Fibroblast of peridontal ligament (primary cell): Measurements from ENCODE around the gene TNFRSF12A.
A peak's percentile ranks its signal among the peaks of the same experiment; 100 is the strongest.

Experiments
- DNase-seq: peaks from one replicate; pipeline ENCODE4 v3.0.0-alpha.2; 2010; ENCODE audit errors: extremely low read depth

Gene TNFRSF12A, protein sequence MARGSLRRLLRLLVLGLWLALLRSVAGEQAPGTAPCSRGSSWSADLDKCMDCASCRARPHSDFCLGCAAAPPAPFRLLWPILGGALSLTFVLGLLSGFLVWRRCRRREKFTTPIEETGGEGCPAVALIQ

DNA sequence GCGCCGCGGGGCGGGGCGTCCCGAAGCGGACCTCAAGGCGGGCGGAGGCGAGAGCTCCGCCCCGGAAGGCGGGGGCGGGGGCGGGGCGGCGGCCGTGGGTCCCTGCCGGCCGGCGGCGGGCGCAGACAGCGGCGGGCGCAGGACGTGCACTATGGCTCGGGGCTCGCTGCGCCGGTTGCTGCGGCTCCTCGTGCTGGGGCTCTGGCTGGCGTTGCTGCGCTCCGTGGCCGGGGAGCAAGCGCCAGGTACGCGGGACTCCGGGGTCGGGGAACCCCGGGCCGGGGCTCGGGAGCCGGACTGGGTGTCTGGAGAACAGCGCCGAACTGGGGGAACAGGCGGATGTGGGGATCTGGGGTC, at the start of gene TNFRSF12A:
TSS of gene TNFRSF12A (plus strand) at position 122 of the 357 bp plus-strand sequence. CDS start at position 152, 30 bp downstream.
- DNase-seq: peak; percentile 39

GRCh38 chr16:2970563-2970962, 49.6 kb upstream of the TNFRSF12A start:
- no peak for DNase-seq

DNA sequence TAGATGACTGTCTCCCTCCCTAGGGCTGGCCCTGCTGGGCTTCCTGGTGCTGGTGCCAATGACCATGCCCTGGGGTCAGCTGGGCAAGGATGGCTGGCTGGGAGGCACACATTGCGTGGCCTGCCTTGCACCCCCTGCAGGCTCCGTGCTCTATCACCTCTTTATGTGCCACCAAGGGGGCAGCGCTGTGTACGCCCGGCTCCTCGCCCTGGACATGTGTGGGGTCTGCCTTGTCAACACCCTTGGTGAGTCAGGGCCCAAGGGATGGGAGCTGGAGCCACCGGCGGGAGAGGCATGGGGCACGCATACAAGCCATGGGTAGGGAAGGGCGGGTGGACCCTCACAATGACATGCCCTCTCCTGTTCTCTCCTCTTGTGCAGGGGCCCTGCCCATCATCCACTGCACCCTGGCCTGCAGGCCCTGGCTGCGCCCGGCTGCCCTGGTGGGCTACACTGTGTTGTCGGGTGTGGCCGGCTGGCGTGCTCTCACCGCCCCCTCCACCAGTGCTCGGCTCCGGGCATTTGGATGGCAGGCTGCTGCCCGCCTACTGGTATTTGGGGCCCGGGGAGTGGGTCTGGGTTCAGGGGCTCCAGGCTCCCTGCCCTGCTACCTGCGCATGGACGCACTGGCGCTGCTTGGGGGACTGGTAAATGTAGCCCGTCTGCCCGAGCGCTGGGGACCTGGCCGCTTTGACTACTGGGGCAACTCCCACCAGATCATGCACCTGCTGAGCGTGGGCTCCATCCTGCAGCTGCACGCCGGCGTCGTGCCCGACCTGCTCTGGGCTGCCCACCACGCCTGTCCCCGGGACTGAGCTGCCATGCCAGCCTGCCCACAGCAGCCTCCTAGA, 48.8 kb upstream of the TNFRSF12A start:
- DNase-seq: no peak

- no peak for DNase-seq
Measured at GRCh38 chr16:2971985-2972784, 48.0 kb upstream of the TNFRSF12A start.

- DNase-seq: no peak
Measured at GRCh38 chr16:2973093-2973492, 47.1 kb upstream of the TNFRSF12A start.

DNA sequence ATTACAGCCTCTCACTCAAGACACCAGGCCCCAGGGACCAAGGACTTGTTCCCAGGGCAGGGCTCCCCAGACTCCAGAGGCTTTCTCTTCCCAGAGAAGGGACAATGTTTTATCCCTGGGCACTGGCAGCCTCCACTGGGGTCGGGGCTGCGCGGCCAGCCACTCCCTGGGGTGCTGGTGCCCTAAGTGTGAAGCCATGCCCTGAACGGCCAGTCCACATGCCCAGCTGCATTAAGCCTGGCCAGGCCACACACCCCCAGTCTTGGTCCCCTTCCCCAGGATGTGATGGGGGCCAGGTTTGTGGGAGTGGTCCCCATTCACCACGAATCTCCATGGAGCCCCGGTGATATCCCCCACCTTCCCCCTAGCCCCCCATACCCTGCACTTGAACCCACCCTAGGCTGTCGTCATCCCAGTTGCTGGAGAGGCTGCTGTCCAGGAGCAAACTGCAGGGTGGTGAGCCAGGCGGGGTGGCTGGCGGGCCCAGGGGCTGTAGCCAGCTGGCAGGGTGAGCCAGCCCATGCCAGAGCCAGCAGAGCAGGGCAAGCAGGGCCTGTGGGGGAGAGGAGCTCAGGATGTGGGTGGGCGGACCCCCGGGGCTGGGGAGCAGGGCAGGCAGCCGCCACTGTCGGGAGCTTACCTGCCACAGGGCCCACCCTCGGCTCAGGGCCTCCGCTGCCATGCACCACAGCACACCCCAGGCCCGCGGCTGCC, 46.4 kb upstream of the TNFRSF12A start:
- DNase-seq: no peak

DNA sequence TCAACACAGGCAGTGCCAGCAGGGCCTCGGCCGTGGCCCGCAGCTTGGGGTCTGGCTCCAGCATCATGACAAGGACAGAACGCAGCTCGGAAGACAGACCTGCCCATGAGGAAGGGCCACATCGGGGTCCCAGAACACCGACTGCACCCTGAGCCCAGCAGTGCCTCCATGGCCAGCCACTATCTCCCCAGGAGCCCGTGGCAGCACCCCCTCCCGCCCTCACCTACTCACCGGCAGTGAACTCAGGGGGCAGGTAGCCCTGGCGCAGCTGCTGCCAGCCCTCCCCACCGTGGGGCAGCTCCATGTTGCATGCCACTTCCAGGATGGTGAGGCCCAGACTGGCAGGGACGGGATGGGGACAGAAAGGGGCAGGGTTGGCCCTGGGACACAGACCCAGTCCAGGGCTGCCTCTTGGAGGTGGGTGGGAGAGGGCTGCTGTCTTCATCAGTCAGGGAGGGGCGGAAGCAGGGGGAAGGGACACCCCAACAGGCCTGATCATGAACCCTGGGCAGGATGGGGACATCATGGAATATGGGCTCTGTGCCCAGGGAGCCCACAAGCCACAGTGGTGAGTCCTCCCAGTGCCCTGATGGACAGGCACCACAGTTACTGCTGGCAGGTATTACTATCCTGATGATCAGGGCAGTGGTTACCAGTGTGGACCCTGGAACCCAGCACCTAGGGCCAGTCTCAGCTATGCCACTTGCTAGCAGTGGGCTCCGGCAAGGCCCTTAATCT, 45.7 kb upstream of the TNFRSF12A start:
- no peak for DNase-seq

- no peak for DNase-seq
Measured at GRCh38 chr16:2975161-2975795, 44.9 kb upstream of the TNFRSF12A start.

GRCh38 chr16:2976201-2976600, 44.0 kb upstream of the TNFRSF12A start:
- no peak for DNase-seq

DNA sequence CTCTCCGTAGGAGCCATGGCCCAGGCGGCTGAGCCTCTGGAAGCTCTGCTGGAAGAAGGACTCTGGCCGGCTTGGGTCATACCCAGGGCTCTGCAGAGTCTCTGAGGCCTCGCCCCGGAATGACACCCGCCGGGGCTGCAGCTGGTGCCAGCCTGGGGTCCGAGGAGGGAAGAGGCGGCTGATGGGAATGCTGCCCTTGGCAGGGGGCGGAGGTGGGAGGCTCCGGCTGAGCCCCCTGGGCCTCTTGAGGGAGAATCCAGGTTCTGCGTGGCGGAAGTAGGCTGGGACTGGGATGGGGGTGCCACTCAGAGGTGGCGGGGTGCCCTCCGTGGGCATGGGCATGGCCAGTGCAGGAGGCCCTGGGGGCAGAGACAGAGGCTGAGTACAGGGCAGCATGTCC, 43.5 kb upstream of the TNFRSF12A start:
- DNase-seq: no peak

DNA sequence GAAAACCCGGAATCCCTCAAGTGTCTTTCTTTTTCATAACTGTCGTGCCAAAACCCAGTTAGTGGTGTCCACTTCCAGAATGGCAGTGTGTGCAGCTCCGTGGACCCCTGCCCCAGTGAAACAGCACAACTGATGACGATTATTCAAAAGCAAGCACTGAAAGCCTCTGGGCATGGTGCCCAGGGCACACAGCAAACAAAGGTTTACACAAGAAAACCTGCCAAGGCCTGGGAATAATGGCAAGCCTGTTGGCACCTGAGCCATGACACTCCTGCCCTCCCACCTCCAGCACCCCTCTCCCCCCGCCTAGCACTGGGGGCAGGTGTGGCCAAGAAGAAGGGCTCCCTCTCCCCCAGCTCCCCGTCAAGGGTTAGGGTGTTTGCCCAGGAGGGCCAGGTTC, 42.7 kb upstream of the TNFRSF12A start:
- DNase-seq: no peak

DNA sequence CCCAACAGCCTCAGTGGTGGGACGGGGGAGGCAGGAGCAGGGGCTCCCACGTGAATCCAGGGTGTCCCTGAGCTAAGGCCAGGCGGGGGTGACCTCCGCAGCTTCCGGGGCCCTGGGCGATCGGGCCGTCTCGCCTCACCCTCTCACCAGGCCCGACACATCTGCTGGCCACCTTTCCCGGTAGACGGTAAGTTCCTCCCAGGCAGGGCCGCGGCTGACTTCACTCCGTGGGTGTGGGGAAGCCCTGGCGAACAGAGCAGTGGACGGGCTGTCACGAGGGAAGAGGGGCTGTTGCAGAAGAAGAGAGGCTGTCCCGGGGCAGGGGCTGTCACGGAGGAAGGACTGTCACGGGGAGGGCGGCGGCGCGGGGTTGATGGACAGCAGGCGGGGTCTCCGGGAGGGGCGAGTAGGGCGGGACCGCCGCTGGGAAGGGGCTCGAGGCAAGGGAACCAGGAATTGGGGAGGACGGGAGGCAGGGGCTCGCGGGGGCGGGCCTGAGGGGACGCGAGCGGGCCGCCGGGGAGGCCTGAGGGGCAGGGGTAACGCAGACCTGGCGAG, 40.4 kb upstream of the TNFRSF12A start:
- DNase-seq: no peak

DNA sequence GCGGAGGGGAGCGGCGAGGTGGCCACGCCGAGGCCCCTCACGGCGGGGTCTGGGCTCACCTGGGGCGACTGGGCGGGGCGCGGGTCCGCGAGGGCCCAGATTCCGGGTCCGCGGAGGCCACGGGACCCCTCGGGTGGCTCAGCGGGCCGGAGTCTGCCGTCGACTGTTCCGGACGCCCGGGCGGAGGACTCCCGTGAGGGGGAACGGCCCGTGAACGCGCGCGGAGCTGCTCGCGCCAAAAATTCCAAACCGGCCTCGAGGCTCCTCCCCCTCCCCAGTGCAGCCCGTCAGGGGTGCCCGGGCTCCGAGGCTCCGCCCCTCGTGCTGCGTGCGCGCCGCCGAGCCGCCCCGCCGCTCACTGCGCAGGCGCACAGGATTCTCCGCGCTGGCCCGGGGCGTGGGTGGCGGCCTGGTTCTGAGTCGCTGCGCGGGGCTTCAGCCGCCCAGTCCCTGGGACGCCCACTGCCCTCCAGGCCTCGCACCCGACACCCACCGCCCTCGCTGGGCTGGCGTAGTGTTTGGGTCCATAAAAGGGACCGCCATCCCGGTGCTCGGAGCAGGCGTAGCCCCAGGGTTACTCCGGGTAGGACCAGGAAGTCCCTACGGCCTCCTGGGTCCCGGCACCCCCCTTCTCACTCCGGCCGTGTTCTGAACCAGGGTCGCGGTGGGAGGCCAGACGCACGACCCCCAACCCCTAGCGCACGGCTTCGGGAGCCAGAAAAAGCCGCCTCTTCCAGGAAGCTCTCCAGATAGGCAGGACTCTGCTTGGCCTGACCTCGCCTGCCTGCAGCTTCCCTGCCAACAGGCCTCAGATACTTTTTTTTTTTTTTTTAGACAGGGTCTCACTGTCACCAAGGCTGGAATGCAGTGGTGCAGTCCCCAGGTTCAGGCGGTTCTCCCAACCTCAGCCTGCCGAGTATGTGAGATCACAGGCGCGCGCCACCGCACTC, 39.7 kb upstream of the TNFRSF12A start, which contains the start of gene PKMYT1:
TSS of gene PKMYT1 (minus strand) at position 220 of the 950 bp plus-strand sequence. CDS start 789 bp downstream, outside the sequence.
- DNase-seq: peak; percentile 75

DNA sequence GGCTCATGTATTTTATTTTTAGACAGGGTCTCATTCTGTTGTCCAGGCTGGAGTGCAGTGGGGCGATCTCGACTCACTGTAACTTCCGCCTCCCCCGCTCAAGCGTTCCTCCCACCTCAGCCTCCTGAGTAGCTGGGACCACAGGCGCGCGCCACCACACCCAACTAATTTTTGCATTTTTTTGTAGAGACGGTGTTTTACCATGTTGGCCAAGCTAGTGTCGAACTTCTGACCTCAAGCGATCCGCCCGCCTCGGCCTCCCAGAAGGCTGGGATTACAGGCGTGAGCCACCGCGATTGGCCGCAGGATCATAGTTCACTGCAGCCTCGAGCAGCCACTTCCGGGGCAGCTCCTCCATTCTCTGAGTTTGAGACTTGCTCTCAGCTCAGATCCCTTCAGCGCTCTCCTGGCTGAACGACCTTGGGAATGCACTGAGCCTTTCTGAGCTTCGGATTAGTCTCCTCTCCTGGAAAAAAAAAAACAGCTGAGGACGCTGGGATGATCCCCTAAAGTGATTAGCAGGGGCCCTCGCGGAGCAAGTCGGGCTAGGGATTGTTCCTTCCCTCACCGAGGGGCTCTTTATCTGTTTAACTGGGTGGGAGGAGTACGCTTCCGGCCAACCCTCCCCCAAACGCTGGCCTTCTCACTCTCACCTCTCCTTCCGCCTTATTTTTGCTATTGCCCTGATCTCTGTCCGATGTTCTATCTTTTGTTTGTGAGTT, 38.8 kb upstream of the TNFRSF12A start:
- DNase-seq: no peak

DNA sequence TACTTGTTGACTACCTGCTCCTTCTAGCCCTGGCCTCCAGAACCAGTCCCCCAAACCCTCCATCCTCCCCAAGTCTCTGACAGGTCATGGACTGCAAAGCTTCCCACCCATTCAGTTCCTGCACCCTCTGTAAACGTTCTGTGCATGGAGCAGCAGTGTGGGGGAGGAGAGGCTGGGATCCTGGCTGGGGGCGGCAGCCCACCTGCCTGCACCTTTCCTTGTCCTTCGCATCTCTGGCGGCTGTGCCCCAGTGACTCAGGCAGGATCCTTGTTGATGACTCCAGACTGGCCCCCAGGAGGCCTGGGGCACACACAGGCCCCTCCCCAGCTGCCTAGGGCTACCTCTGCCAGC, 38.3 kb upstream of the TNFRSF12A start:
- DNase-seq: no peak

DNA sequence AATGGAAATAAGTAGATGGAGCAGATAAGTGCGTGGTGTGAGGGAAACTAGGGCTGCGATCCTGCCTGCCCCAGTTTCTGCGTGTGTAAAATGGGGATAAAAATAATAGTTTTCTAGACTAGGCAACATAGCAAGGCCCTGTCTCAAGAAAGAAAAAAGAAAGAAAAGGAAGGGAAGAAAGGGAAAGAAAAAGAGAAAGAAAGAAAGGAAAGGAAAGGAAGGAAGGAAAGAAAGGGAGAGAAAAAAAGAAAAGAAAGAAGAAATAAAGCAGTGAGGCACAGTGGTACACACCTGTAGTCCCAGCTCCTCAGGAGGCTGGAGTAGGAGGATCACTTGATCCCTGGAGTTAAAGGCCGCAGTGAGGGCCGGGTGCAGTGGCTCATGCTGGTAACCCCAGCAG, 37.8 kb upstream of the TNFRSF12A start:
- DNase-seq: no peak

DNA sequence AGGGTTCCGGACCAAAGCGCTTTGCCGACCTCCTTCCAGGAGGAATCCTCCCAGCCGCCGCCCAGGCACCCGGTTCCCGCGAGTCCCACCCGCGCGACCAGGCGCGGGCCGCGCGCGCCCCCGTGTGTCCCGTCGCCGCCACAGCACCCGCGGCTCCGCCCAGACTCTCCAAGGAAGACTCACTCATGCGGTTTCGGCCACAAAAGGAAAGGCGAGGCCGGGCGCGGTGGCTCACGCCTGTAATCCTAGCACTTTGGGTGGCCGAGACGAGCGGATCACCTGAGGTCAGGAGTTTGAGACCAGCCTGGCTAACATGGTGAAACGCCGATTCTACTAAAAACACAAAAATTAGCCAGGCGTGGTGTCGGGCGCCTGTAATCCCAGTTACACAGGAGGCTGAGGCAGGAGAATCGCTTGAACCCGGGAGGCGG, 36.4 kb upstream of the TNFRSF12A start:
- DNase-seq: peak; percentile 63

- no peak for DNase-seq
Measured at GRCh38 chr16:2985462-2985861, 34.7 kb upstream of the TNFRSF12A start.
